ENCODE data around the gene NCAPD2. TPM values are rescaled to one million over a fixed set of nuclear protein-coding genes. Genes with fewer than 3 reads are reported as not detected.

Gene NCAPD2
- total and polyA plus RNA-seq, 8 donors = 5.6 to 16.2 (median 8.5) TPM

DNA sequence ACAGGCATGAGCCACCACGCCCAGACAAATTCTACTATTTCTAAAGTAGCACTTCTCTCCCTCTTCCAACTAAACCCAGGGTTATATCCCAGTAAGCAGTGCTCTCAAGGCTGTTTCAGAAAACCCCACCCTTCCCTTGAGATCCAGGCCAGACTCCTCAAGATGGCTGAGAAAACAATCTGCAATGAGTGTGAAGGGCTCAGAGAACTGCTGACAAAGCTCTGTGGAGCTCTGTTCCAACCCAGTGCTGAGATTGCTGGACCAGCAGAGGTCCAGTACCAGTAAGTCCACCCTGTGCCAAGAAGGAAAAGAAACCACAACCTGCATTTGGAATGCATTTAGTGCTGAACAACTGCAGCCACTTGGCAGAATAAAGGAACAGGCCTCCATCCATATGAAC lies 65.6 kb downstream of the NCAPD2 start:
- Histone ChIP-seq H3K36me3 (peaks cover 13 to 22% (median 15%) of the 10 kb centered on the region in 3 donors), H3K27ac (no peak overlapping the region), H3K27me3 (no peaks in the 10 kb centered on the region), H3K9me3 (no peaks in the 10 kb centered on the region), H3K4me3 (no peak overlapping the region), H3K4me1 (peaks cover 0 to 3% (median 0%) of the 10 kb centered on the region in 3 donors)
- WGBS, 2 donors = 88 to 100% methylated on average over 1 of the region's 1 CpG
- FAIRE-seq = no peak
- no peak for ATAC-seq
- TF ChIP-seq, protein P1, sequence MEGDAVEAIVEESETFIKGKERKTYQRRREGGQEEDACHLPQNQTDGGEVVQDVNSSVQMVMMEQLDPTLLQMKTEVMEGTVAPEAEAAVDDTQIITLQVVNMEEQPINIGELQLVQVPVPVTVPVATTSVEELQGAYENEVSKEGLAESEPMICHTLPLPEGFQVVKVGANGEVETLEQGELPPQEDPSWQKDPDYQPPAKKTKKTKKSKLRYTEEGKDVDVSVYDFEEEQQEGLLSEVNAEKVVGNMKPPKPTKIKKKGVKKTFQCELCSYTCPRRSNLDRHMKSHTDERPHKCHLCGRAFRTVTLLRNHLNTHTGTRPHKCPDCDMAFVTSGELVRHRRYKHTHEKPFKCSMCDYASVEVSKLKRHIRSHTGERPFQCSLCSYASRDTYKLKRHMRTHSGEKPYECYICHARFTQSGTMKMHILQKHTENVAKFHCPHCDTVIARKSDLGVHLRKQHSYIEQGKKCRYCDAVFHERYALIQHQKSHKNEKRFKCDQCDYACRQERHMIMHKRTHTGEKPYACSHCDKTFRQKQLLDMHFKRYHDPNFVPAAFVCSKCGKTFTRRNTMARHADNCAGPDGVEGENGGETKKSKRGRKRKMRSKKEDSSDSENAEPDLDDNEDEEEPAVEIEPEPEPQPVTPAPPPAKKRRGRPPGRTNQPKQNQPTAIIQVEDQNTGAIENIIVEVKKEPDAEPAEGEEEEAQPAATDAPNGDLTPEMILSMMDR (IDR thresholded peaks at IDR 0.05) = no peak
- no peak for DNase-seq
- intact Hi-C loops (cut with DNase I) = no loop called here

DNA sequence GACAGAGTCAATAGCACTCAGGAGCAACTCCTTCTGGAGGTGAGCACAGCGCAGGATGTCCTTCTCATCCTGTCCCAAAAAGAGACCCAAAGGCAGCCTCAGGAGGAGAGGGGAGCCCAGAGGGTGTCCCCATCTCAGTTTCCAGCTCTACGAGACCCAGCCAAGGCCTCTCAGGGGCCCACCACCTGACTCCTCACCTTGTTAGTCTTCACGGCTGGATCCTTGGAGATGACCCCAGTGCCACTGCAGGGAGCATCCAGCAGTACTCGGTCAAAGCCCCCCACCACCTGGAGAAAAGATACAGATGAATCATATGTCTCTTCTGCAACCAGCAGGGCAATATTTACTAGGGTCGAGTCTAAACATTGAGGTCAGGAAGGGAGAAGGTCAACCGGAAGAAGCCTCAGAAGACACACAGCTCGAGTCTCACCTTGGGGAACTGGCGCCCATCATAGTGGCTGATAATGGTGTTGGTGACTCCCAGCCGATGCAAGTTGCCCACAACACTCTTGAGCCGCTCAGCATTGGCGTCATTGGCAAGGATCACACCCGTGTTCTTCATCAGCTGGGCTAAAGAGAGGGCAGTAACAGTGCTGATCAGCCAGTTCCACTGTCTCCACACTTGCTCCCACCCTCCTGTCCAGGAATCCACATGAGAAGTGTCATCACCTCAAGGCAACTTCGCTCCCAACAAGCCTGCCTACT lies 66.8 kb downstream of the NCAPD2 start:
- WGBS, 2 donors = 87 to 91% methylated on average over 13 of the region's 13 CpGs
- no peaks in the 10 kb centered on the region for H3K27me3 ChIP-seq
- no peak overlapping the region for H3K4me3 ChIP-seq
- H3K4me1 ChIP-seq = no peaks in the 10 kb centered on the region
- FAIRE-seq = no peak
- TF ChIP-seq, protein P1 (IDR thresholded peaks at IDR 0.05) = no peak
- peaks cover 13 to 22% (median 15%) of the 10 kb centered on the region in 3 donors for H3K36me3 ChIP-seq
- intact Hi-C loops (cut with DNase I) = no loop called here
- H3K9me3 ChIP-seq = no peaks in the 10 kb centered on the region
- DNase-seq = no peak
- H3K27ac ChIP-seq = no peak overlapping the region
- ATAC-seq = no peak

DNA sequence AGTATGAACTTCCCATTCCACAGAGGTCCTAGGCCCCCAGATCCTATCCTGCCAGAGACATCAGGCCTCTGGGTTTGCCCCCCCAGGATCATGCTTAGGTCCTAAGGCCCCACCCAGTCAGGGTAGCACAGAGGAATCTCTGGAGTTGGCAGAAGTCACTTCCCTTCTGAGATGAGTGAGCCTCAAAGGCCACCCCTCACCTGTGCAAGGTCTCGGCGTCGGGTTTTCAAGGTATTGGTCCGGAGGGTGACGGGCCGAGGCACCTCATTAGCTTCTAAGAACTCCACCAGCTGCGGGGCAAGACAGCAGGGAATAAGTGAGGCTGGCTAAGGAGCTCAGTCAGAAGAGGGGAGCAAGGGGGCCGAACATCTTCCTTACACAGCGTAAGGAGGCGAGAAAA lies 69.0 kb downstream of the NCAPD2 start:
- H3K27me3 ChIP-seq = no peaks in the 10 kb centered on the region
- FAIRE-seq (no peak), ATAC-seq (no peak), DNase-seq (no peak)
- H3K36me3 ChIP-seq = peaks cover 13 to 26% (median 21%) of the 10 kb centered on the region in 3 donors
- intact Hi-C loops (cut with DNase I) = no loop called here
- no peak overlapping the region for H3K27ac ChIP-seq
- 84 to 95% methylated on average over 10 of the region's 10 CpGs for WGBS, 2 donors
- H3K4me3 ChIP-seq = no peak overlapping the region
- peaks cover 0 to 8% (median 0%) of the 10 kb centered on the region in 3 donors for H3K4me1 ChIP-seq
- TF ChIP-seq, protein P1 (IDR thresholded peaks at IDR 0.05) = no peak
- H3K9me3 ChIP-seq = no peaks in the 10 kb centered on the region

DNA sequence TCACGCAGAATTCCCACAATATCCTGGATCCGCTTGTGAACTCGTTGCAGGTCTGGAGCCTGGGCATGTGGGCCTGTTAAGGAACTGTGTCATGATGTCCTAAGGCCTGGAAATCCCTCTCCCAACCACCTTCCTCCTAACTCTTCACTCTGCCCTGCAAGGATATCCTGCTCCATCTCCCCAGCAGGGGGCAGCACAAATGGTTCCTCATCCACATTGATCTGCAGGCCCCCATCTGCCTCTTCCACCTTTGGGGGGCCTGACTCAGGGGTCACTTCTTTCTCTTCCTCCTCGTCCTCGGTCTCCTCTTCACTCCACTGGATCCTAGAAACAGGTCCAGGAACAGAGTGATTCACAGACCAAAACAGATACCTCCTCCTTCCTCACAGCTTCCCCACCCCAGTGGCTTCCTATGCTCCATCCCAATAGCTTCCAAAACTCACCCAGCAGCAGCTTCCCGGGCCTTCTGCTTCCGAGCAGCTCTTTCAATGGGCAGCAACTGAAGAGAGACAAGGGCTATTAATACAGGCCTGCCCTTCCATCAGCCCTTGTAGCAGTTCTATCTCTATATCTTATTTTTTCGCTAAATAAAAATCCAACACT lies 69.6 kb downstream of the NCAPD2 start:
- H3K36me3 ChIP-seq = peaks cover 13 to 26% (median 21%) of the 10 kb centered on the region in 3 donors
- H3K27me3 ChIP-seq = no peaks in the 10 kb centered on the region
- no peak overlapping the region for H3K4me3 ChIP-seq
- TF ChIP-seq, protein P1 (IDR thresholded peaks at IDR 0.05) = peak; percentile 53 to 71 (median 68)
- ATAC-seq (peak in 2 of 4 donors; percentile 24 to 30), FAIRE-seq (no peak), DNase-seq (peak in 2 of 6 donors; percentile 51 to 77)
- intact Hi-C loops (cut with DNase I) = no loop called here
- no peaks in the 10 kb centered on the region for H3K9me3 ChIP-seq
- 64 to 66% methylated on average over 8 of the region's 8 CpGs for WGBS, 2 donors
- peaks cover 0 to 8% (median under 1%) of the 10 kb centered on the region in 3 donors for H3K4me1 ChIP-seq
- H3K27ac ChIP-seq = no peak overlapping the region
